EL (cell line): ENCODE measurements around the gene VGLL4.

Experiments
- DNase-seq: peaks from one replicate; pipeline ENCODE4 v3.0.0-alpha.2; 2016

The VGLL4 gene

DNA sequence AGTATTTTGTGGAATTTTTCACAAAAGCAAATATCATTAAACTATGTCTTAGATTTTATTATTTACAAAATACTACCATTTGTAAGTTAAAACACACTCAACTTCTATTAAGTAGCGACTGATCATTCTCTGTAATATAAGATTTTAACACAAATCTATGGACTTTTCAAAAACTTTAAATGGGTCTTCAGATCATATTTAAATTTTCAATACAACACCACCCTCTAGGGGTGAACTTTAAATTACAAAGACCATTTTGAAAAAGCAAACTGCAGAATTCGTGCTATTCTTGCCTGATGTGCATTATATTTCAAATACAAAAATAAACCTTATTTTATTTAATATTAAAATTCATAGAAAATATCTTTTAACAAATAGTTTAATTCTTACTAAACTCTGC is 8.2 kb upstream of the VGLL4 start:
- DNase-seq, result peak; percentile 49

DNA sequence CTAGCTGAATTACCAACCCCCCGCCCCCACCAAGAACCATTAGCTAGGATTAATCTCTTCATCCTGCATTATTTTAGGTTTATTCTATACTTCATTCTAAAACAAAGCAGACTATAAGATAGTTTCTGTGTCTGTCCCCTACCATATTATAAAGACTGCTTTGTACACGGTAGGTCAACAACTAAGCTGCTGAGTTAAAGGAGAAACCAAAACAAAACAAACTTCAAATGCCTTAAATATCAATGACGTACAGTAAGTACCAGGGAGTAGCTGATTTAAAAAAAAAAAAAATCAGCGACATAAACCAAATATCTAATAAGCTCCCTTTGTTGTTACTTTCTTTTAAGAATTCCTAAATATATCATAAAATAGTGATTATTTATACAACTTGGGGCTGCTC is 7.8 kb upstream of the VGLL4 start:
- DNase-seq, result no peak

DNA sequence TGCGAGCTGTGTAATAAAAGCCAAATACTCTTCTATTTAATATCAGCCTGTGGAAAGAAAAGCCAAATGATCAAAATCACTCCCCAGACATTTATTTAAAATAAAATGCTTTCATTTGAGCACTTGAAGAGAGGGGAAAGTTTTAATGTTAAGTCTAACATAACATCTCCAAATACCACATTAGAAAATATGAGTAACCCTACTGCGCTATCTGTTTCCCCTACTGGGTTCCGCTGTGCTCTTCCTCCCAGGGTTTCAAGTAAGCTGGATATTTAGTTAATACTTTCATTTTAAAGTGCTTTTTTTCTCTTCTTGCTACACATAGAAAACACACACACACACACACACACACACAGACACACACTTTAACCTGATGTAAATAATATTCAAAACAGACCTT is 6.7 kb upstream of the VGLL4 start:
- DNase-seq, result no peak

- DNase-seq, result no peak
Observed at GRCh38 chr3:11648735-11649134, 5.0 kb upstream of the VGLL4 start.

GRCh38 chr3:11643201-11643603 is 513 bp downstream of the VGLL4 start:
- peak; percentile 54 for DNase-seq

GRCh38 chr3:11642431-11643191 is 1.1 kb downstream of the VGLL4 start:
- peak; percentile 87 for DNase-seq

- DNase-seq, result peak; percentile 62
Observed at GRCh38 chr3:11641683-11642430, 1.9 kb downstream of the VGLL4 start.

GRCh38 chr3:11641316-11641682 is 2.4 kb downstream of the VGLL4 start:
- DNase-seq, result peak; percentile 36

- peak; percentile 30 for DNase-seq
Observed at GRCh38 chr3:11640009-11640673, 3.6 kb downstream of the VGLL4 start.

GRCh38 chr3:11638495-11639358 is 5.0 kb downstream of the VGLL4 start:
- no peak for DNase-seq

DNA sequence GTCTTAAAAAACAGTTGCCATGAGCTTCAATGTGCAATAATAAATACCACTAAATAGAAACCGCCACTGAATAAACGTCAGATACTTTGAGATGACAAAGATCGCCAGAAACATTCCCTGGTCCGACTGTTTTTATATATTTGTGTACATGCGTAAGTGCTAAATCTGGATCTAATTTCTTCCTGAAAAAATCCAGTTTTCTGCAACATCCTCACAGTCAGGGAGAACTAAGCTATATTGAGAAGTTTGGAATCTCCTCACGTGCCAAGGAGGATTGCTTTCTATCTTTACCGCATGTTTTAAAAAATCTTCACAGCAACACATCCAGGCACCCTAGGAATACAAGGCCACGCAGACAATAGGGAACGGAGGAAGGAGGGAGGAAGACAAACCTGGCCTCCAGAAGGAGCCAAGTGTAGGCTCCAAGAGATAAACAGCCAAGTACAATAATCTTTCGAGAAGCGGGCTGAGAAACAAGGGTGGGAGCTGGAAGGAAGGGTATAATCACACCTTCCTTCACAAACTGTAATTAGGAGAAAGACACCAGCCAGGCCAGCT is 5.7 kb downstream of the VGLL4 start:
- DNase-seq, result peak; percentile 40

- no peak for DNase-seq
Observed at GRCh38 chr3:11636394-11636770, 7.3 kb downstream of the VGLL4 start.

- DNase-seq, result no peak
Observed at GRCh38 chr3:11635680-11636393, 7.9 kb downstream of the VGLL4 start.

DNA sequence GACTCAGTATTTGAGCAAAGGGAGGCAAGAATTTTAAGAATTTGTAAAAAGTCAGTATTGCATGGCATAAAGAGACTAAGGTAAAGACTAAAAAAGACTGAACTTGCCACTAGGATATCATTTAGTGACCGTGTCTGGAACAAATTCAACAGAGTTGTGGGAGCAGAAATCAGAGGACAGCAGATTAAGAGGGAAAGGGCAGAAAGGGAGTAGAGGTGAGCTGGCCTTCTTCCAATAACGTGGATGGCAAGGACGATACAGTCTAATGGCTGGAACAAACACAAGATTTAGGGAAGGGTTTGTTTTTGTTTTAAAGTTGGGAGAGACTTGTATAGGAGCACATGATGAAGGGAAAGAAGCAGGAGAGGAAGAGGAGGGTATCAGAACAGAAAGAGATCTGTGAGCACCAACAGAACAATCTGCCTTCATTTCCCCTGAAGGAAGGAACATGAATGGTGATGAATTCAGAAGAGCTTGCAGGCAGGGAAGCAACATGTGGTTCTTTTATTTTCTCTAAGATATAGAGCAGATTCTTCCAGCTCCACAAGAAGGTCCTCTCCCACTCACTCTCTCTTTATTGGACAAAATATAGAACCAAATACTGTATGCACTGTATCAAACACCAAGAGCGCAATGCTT is 8.6 kb downstream of the VGLL4 start:
- DNase-seq, result no peak

- no peak for DNase-seq
Observed at GRCh38 chr3:11634081-11634635, 9.6 kb downstream of the VGLL4 start.

- DNase-seq, result no peak
Observed at GRCh38 chr3:11632966-11633365, 10.7 kb downstream of the VGLL4 start.

- DNase-seq, result no peak
Observed at GRCh38 chr3:11632564-11632963, 11.2 kb downstream of the VGLL4 start.

DNA sequence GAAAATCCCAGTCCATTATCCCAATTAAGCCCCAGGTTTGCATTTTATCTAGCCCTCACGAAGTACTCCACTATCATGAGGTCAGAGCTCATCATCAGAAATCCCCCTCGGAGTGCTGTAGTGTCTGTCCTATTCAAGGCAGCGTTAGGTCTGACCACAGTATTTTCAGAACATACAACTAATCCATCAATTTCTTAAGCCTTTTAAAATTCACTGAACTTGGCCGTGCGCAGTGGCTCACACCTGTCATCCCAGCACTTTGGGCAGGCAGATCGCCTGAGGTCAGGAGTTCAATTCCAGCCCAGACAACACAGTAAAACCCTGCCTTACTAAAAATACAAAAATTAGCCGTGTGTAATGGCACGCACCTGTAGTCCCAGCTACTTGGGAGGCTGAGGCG is 11.9 kb downstream of the VGLL4 start:
- no peak for DNase-seq

DNA sequence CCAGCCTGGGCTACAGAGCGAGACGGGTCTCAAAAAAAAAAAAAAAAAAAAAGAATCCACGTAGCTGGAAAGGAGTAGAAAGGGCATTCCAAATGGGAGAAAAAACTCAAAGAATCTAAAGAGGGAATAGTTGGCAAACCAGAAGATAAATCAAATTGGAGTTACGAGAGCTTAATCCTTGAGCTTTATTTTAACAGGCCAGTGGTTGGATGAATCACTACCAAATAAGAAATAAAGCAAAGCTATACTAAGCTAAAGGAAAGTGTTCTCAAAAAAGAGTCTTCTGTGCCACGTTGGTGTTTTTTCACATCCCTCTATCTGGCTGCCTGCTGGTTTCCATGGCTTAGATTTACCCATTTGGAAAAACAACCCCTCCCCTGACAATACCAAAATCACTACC is 14.0 kb downstream of the VGLL4 start:
- DNase-seq, result peak; percentile 49

- DNase-seq, result no peak
Observed at GRCh38 chr3:11627612-11628011, 16.1 kb downstream of the VGLL4 start.

DNA sequence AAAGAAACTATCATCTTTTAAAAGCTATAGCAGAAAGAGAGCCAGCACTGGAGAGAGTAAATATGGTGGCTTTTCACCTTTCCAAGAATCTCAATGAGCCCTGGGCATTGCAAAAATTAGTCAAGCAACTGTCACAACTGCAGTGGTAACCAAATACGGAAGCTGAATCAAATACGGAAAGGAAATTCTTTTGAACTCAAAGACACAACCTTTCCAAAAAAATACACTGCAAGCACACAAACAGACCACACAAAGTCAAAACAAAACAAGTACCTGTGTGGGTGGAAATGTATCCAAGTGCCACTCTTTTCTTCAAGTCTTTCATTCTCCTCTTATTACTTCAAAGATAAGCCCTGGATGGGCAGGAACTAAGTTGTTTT is 17.6 kb downstream of the VGLL4 start:
- no peak for DNase-seq
